ENCODE results near the gene CNOT1.

DNA sequence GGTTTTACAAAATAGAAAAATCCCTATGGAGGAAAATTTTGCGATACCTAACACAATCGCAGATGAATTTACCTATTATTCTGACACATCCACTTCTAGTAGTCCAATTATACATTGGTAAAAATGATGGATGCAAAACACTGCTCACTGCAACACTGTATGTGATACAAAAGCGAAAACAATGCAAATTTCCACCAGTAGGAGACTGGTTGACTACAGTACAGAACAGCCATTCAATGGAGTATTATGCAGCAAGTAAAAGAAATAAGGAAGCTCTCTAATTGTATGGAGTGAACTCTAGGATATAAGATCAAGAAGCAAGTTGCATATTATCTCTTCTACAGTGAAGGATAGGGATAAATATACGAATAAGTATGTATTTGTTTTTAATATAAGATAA, 65.9 kb downstream of the CNOT1 start:
- TF ChIP-seq, protein P1, sequence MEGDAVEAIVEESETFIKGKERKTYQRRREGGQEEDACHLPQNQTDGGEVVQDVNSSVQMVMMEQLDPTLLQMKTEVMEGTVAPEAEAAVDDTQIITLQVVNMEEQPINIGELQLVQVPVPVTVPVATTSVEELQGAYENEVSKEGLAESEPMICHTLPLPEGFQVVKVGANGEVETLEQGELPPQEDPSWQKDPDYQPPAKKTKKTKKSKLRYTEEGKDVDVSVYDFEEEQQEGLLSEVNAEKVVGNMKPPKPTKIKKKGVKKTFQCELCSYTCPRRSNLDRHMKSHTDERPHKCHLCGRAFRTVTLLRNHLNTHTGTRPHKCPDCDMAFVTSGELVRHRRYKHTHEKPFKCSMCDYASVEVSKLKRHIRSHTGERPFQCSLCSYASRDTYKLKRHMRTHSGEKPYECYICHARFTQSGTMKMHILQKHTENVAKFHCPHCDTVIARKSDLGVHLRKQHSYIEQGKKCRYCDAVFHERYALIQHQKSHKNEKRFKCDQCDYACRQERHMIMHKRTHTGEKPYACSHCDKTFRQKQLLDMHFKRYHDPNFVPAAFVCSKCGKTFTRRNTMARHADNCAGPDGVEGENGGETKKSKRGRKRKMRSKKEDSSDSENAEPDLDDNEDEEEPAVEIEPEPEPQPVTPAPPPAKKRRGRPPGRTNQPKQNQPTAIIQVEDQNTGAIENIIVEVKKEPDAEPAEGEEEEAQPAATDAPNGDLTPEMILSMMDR (IDR thresholded peaks at IDR 0.05): no peak
- no peak for TF ChIP-seq EP300 (IDR thresholded peaks at IDR 0.05)
- TF ChIP-seq POLR2AphosphoS5 (IDR thresholded peaks at IDR 0.05): no peak
- no peak for TF ChIP-seq POLR2A (IDR thresholded peaks at IDR 0.05)

Measured in upper lobe of left lung (tissue), 4 donors.